H9 (cell line): ENCODE measurements around the gene SLC26A5. TPM values are rescaled to one million over a fixed set of nuclear protein-coding genes. Genes with fewer than 3 reads are reported as not detected.

Source experiments
- DNase-seq: peaks from one replicate; pipeline ENCODE4 v3.0.0-alpha.2; 2017
- H2AFZ ChIP-seq: one replicate; pipeline ENCODE4 v1.6.1; 2013; ENCODE audit warnings: mild to moderate bottlenecking, low read length, control low read depth, moderate library complexity
- H2AK5ac ChIP-seq: 2 replicates; pipeline ENCODE4 v1.6.1; 2013; ENCODE audit warnings: low read length, control low read depth, mixed read lengths; ENCODE audit not compliant: insufficient read length
- H2BK120ac ChIP-seq: one replicate; pipeline ENCODE4 v1.6.1; 2013; ENCODE audit warnings: low read depth, mild to moderate bottlenecking, low read length, control low read depth, inconsistent platforms; ENCODE audit not compliant: poor library complexity, severe bottlenecking
- H2BK12ac ChIP-seq: 2 replicates; pipeline ENCODE4 v1.6.1; 2013; ENCODE audit warnings: low read length, control low read depth, mixed read lengths, low read depth; ENCODE audit not compliant: insufficient read length
- H2BK15ac ChIP-seq: 2 replicates; pipeline ENCODE4 v1.6.1; 2013; ENCODE audit warnings: low read depth, low read length, control low read depth
- H2BK20ac ChIP-seq: one replicate; pipeline ENCODE4 v1.6.1; 2013; ENCODE audit warnings: low read depth, mild to moderate bottlenecking, low read length, control low read depth, inconsistent platforms; ENCODE audit not compliant: poor library complexity, severe bottlenecking
- H2BK5ac ChIP-seq: 2 replicates; pipeline ENCODE4 v1.6.1; 2013; ENCODE audit warnings: low read length, control low read depth, mixed read lengths; ENCODE audit not compliant: insufficient read length
- H3K14ac ChIP-seq: 2 replicates; pipeline ENCODE4 v1.6.1; 2013; ENCODE audit warnings: low read length, control low read depth; ENCODE audit not compliant: insufficient read depth
- H3K18ac ChIP-seq: 2 replicates; pipeline ENCODE4 v1.6.1; 2013; ENCODE audit warnings: low read depth, mild to moderate bottlenecking, mixed read lengths, low read length, control low read depth; ENCODE audit not compliant: insufficient read length
- H3K23ac ChIP-seq: 2 replicates; pipeline ENCODE4 v1.6.1; 2013; ENCODE audit warnings: low read length, control low read depth, mixed read lengths, low read depth; ENCODE audit not compliant: insufficient read length
- H3K23me2 ChIP-seq: 2 replicates; pipeline ENCODE4 v1.6.1; 2013; ENCODE audit warnings: low read depth, mild to moderate bottlenecking, mixed read lengths, low read length, control low read depth; ENCODE audit not compliant: insufficient read length, poor library complexity, severe bottlenecking
- H3K27ac ChIP-seq: 2 replicates; pipeline ENCODE4 v1.5.1; 2013; ENCODE audit warnings: low read length, control low read depth, mixed read lengths, low read depth; ENCODE audit not compliant: insufficient read length
- H3K27me3 ChIP-seq: 2 replicates; pipeline ENCODE4 v1.6.1; 2013; ENCODE audit warnings: low read length, control low read depth, inconsistent platforms; ENCODE audit not compliant: insufficient read depth
- H3K4ac ChIP-seq: 2 replicates; pipeline ENCODE4 v1.6.1; 2013; ENCODE audit warnings: low read depth, mild to moderate bottlenecking, control low read depth, inconsistent platforms, low read length, moderate library complexity
- H3K4me1 ChIP-seq: 2 replicates; pipeline ENCODE4 v1.6.1; 2013; ENCODE audit warnings: low read length, control low read depth, inconsistent platforms; ENCODE audit not compliant: insufficient read depth
- H3K4me2 ChIP-seq: 2 replicates; pipeline ENCODE4 v1.6.1; 2013; ENCODE audit warnings: low read length, control low read depth, mixed read lengths; ENCODE audit not compliant: insufficient read length, insufficient read depth
- H3K56ac ChIP-seq: 2 replicates; pipeline ENCODE4 v1.6.1; 2013; ENCODE audit warnings: low read depth, mild to moderate bottlenecking, mixed read lengths, low read length, control low read depth; ENCODE audit not compliant: insufficient read length
- H3K79me1 ChIP-seq: 2 replicates; pipeline ENCODE4 v1.6.1; 2013; ENCODE audit warnings: low read depth, mild to moderate bottlenecking, moderate library complexity, low read length, control low read depth, inconsistent platforms; ENCODE audit not compliant: insufficient read depth, poor library complexity, severe bottlenecking
- H3K79me2 ChIP-seq: 2 replicates; pipeline ENCODE4 v1.6.1; 2013; ENCODE audit warnings: low read length, control low read depth, inconsistent platforms; ENCODE audit not compliant: insufficient read depth
- H3K9ac ChIP-seq: 2 replicates; pipeline ENCODE4 v1.6.1; 2013; ENCODE audit warnings: low read length, control low read depth, mixed read lengths; ENCODE audit not compliant: insufficient read length; ENCODE audit errors: extremely low read depth
- H3K9me3 ChIP-seq: one replicate; pipeline ENCODE4 v1.6.1; 2013; ENCODE audit warnings: low read depth, low read length, inconsistent platforms; ENCODE audit not compliant: control insufficient read depth
- H3T11ph ChIP-seq: one replicate; pipeline ENCODE4 v1.6.1; 2013; ENCODE audit warnings: mild to moderate bottlenecking, low read length, control low read depth, inconsistent platforms
- H4K20me1 ChIP-seq: one replicate; pipeline ENCODE4 v1.6.1; 2013; ENCODE audit not compliant: control insufficient read depth, insufficient read length, insufficient read depth
- H4K5ac ChIP-seq: 2 replicates; pipeline ENCODE4 v1.6.1; 2013; ENCODE audit warnings: low read depth, mild to moderate bottlenecking, mixed read lengths, low read length, control low read depth; ENCODE audit not compliant: insufficient read length
- H4K8ac ChIP-seq: replicated peaks from 2 replicates; pipeline ENCODE4 v1.6.1; 2013; ENCODE audit warnings: low read length, control low read depth, mixed read lengths, low read depth; ENCODE audit not compliant: insufficient read length
- H4K91ac ChIP-seq: 2 replicates; pipeline ENCODE4 v1.6.1; 2013; ENCODE audit warnings: low read depth, mild to moderate bottlenecking, moderate library complexity, mixed read lengths, low read length, control low read depth; ENCODE audit not compliant: insufficient read length
- H3K27ac Mint-ChIP-seq, 3 experiments: 2 replicates in 2 of 3; 3 replicates in 1 of 3; pipeline ENCODE4 v1.8.0; 2020 to 2021; ENCODE audit warnings: mixed read lengths in 3 of 3, mild to moderate bottlenecking in 1 of 3, moderate library complexity in 1 of 3
- H3K27me3 Mint-ChIP-seq: 2 replicates; pipeline ENCODE4 v1.8.0; 2021; ENCODE audit warnings: low read depth, mild to moderate bottlenecking, moderate library complexity, mixed read lengths
- H3K36me3 Mint-ChIP-seq, 3 experiments: 2 replicates in 2 of 3; 3 replicates in 1 of 3; pipeline ENCODE4 v1.8.0; 2020 to 2021; ENCODE audit warnings: low read depth in 3 of 3, mixed read lengths in 3 of 3; ENCODE audit not compliant: insufficient read depth in 1 of 3
- H3K4me1 Mint-ChIP-seq, 2 experiments: 2 replicates each; pipeline ENCODE4 v1.8.0; 2020; ENCODE audit warnings: mixed read lengths in 2 of 2
- H3K4me3 Mint-ChIP-seq, 2 experiments: 2 replicates in 1 of 2; 3 replicates in 1 of 2; pipeline ENCODE4 v1.8.0; 2020 to 2021; ENCODE audit warnings: mild to moderate bottlenecking in 2 of 2, mixed read lengths in 2 of 2, moderate library complexity in 1 of 2
- H3K9me3 Mint-ChIP-seq, 2 experiments: 2 replicates in 1 of 2; 3 replicates in 1 of 2; pipeline ENCODE4 v1.8.0; 2020; ENCODE audit warnings: mild to moderate bottlenecking in 2 of 2, mixed read lengths in 2 of 2, moderate library complexity in 1 of 2
- CTCF ChIP-seq: fragments of 200-600 bp; sonication (generic); conservative IDR thresholded peaks from 3 replicates; pipeline ENCODE4 v1.8.0; 2021; ENCODE audit warnings: antibody characterized with exemption, mild to moderate bottlenecking
- WGBS: extraction: QIAGEN DNeasy Blood & Tissue Kit; methylation state at CpG from one replicate; pipeline ENCODE4 v1.1.7; 2013; ENCODE audit warnings: missing lambda C conversion rate, low lambda C conversion rate, mixed read lengths; ENCODE audit not compliant: insufficient read length; ENCODE audit errors: extremely low coverage; 5-methylcytosine and 5-hydroxymethylcytosine counted together
- total RNA-seq: library from RNA; stranded (reverse); gene quantifications from 2 replicates; pipeline ENCODE4 v1.2.1, GENCODE V29; 2021

SLC26A5 gene
- total RNA-seq, 1 experiment from 2014 or later = not detected

- no peak overlapping the region for H2BK20ac ChIP-seq
- H4K5ac ChIP-seq = no peak overlapping the region
- no peak overlapping the region for H3T11ph ChIP-seq
- H3K9me3 ChIP-seq = no peaks in the 10 kb centered on the region
- H3K27ac ChIP-seq = no peak overlapping the region
- no peak overlapping the region for H2AFZ ChIP-seq
- H4K8ac ChIP-seq = no peak overlapping the region
- H2BK15ac ChIP-seq = no peak overlapping the region
- no peak for TF ChIP-seq CTCF
- no peak overlapping the region for H2AK5ac ChIP-seq
- DNase-seq = no peak
- H3K4me2 ChIP-seq = no peak overlapping the region
- no peaks in the 10 kb centered on the region for H3K23me2 ChIP-seq
- H3K79me2 ChIP-seq = no peaks in the 10 kb centered on the region
- H2BK12ac ChIP-seq = no peak overlapping the region
- H3K4me3 Mint-ChIP-seq = no peak overlapping the region
- no peaks in the 10 kb centered on the region for H3K4me1 Mint-ChIP-seq
- H3K23ac ChIP-seq = no peak overlapping the region
- no peak overlapping the region for H3K9ac ChIP-seq
- H3K27me3 ChIP-seq = no peaks in the 10 kb centered on the region
- no peak overlapping the region for H3K56ac ChIP-seq
- H3K79me1 ChIP-seq = no peaks in the 10 kb centered on the region
- H3K9me3 Mint-ChIP-seq = no peaks in the 10 kb centered on the region
- H3K14ac ChIP-seq = no peak overlapping the region
- peaks cover 3% of the 10 kb centered on the region; the same call in 1 of the 2 replicates for H3K27me3 Mint-ChIP-seq
- no peaks in the 10 kb centered on the region for H3K4me1 ChIP-seq
- H2BK5ac ChIP-seq = no peak overlapping the region
- no peaks in the 10 kb centered on the region for H4K20me1 ChIP-seq
- no peaks in the 10 kb centered on the region for H3K36me3 Mint-ChIP-seq
- no CpG with 5 or more reads among the region's 3 CpGs for WGBS
- no peak overlapping the region for H2BK120ac ChIP-seq
- H3K4ac ChIP-seq = no peak overlapping the region
- H3K27ac Mint-ChIP-seq = no peak overlapping the region
- H3K18ac ChIP-seq = no peak overlapping the region
- H4K91ac ChIP-seq = no peak overlapping the region
These were observed 66.6 kb downstream of the SLC26A5 start for GRCh38 chr7:103379270-103379975.
